ENCODE results near the gene CGNL1. TPM values are rescaled to one million over a fixed set of nuclear protein-coding genes. Genes with fewer than 3 reads are reported as not detected.

Gene CGNL1
- total RNA-seq, 1 donor, result 0.90 TPM

GRCh38 chr15:57510647-57511046 lies 134.3 kb downstream of the CGNL1 start:
- TF ChIP-seq CTCF (IDR thresholded peaks at IDR 0.05; ENCODE audit: insufficient read depth, low read length), result no peak
- peak; percentile 55 for DNase-seq (ENCODE audit: low read depth)
- no peak overlapping the region for H3K4me3 ChIP-seq (ENCODE audit: low read depth, low read length)

GRCh38 chr15:57516327-57517029 lies 140.2 kb downstream of the CGNL1 start:
- TF ChIP-seq CTCF (IDR thresholded peaks at IDR 0.05; ENCODE audit: insufficient read depth, low read length), result no peak
- H3K4me3 ChIP-seq (ENCODE audit: low read depth, low read length), result no peak overlapping the region
- no peak for DNase-seq (ENCODE audit: low read depth)

- TF ChIP-seq CTCF (IDR thresholded peaks at IDR 0.05; ENCODE audit: insufficient read depth, low read length), result no peak
- no peak for DNase-seq (ENCODE audit: low read depth)
- no peak overlapping the region for H3K4me3 ChIP-seq (ENCODE audit: low read depth, low read length)
Measured at GRCh38 chr15:57517030-57517671, 140.8 kb downstream of the CGNL1 start.

GRCh38 chr15:57518779-57519405 lies 142.6 kb downstream of the CGNL1 start:
- TF ChIP-seq CTCF (IDR thresholded peaks at IDR 0.05; ENCODE audit: insufficient read depth, low read length), result no peak
- no peak overlapping the region for H3K4me3 ChIP-seq (ENCODE audit: low read depth, low read length)

GRCh38 chr15:57519806-57520205 lies 143.5 kb downstream of the CGNL1 start:
- no peak for DNase-seq (ENCODE audit: low read depth)
- TF ChIP-seq CTCF (IDR thresholded peaks at IDR 0.05; ENCODE audit: insufficient read depth, low read length), result no peak
- H3K4me3 ChIP-seq (ENCODE audit: low read depth, low read length), result no peak overlapping the region

More at GRCh38 chr15:57518779-57519405, 142.6 kb downstream of the CGNL1 start:
- no peak for DNase-seq (ENCODE audit: low read depth)

- H3K4me3 ChIP-seq (ENCODE audit: low read depth, low read length), result no peak overlapping the region
- TF ChIP-seq CTCF (IDR thresholded peaks at IDR 0.05; ENCODE audit: insufficient read depth, low read length), result no peak
- no peak for DNase-seq (ENCODE audit: low read depth)
Measured at GRCh38 chr15:57521503-57521902, 145.2 kb downstream of the CGNL1 start.

Measured in fibroblast of the aortic adventitia (primary cell).